Cardiac septum (tissue), 1 donor: ENCODE measurements around the gene GPHN. TPM values are rescaled to one million over a fixed set of nuclear protein-coding genes. Genes with fewer than 3 reads are reported as not detected.
"Not testable (repeated sequence)": the region's sequence is repeated elsewhere in the genome, so short reads cannot be mapped to it uniquely, and the experiment has no call there.

Experiments
- DNase-seq: peaks from one replicate; pipeline ENCODE4 v3.0.0-alpha.2; 2020; ENCODE audit warnings: low spot score
- intact Hi-C: fragments of 100-400 bp; cut with DNase I; formaldehyde crosslinking; loops from one replicate; pipeline ENCODE4 v1.14.0; 2022
- total RNA-seq: library from RNA; stranded (reverse); fragmentation: NEBNext Ultra II Directional; extraction: Animal tissue kit (Norgen Biotek cat#: 25700); gene quantifications from one replicate; pipeline ENCODE4 v1.2.1, GENCODE V29; 2021
- donor health status: DM: no; HTN: no; CAD: no.

GPHN gene
- total RNA-seq, 1 donor from 2014 or later, result 27.7 TPM

DNA sequence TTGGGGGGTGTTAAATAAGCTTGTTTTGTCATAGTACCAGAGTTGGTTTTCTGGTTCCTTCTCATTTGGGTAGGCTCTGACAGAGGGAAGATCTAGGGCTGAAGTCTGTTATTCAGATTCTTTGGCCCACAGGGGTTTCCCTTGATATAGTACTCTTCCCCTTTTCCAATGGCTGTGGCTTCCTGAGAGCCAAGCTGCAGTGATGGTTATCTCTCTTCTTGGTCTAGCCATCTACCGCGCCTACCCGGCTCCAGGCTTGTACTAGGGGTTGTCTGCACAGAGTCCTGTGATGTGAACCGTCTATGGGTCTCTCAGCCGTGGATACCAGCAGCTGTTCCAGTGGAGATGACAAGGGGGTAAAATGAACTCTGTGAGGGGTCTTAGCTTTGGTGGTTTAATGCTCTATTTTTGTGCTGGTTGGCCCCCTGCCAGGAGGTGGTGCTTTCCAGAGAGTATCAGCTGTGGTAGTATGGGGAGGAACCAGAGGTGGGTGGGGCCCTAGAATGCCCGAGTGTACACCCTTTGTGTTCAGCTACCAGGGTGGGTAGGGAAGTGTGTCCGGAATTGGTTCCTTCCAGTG is 209.7 kb downstream of the GPHN start:
- intact Hi-C loops, result no loop called here
- DNase-seq, result no peak

DNA sequence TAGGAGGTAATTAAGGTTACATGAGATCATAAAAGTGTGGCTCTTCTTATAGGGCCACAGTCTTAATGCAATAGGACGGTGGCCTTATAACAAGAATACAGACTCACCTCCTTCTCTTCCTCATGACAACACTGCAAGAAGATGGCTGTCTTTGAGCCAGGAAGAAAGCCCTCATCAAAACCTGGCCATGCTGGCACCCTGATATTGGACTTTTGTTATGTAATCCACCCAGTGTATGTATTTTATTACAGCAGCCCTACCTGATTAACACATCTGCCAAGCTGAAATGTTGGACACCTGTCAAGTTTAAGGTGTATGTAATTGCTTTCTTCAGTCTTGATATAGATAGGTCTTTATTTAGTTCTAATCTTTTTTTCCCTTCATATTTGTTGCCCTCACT is 217.0 kb downstream of the GPHN start:
- intact Hi-C loops, result no loop called here
- no peak for DNase-seq

DNA sequence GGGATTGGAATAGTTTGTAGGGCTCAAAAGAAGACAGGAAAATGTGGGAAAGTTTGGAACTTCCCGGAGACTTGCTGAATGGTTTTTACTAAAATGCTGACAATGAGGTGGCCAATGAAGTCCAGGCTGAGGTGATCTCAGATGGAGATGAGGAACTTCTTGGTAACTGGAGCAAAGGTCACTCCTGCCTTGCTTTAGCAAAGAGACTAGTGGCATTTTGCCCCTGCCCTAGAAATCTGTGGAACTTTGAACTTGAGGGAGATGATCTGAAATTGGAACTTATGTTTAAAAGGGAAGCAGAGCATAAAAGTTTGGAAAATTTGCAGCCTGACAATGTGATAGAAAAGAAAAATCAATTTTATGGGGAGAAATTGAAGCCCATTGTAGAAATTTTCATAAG is 223.4 kb downstream of the GPHN start:
- intact Hi-C loops, DNase-seq: not testable (repeated sequence)

DNA sequence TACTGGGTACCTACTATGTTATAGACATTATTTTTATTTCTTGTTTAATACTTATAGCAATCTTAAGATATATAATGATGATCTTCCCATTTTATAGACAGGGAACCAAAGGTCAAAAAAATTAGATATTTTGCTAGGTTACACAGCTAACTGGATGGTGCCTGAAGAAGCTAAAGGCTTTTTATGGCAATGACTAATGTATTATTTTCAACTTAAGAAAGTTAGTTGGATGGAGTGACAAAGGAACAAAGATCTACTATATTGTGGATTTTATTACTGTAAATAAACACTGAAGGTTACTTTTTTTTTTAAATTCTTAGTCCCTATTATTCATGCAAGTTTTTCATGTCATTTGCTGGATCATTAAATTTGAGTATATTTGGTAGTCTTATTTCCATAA is 227.9 kb downstream of the GPHN start:
- intact Hi-C loops, result no loop called here

DNA sequence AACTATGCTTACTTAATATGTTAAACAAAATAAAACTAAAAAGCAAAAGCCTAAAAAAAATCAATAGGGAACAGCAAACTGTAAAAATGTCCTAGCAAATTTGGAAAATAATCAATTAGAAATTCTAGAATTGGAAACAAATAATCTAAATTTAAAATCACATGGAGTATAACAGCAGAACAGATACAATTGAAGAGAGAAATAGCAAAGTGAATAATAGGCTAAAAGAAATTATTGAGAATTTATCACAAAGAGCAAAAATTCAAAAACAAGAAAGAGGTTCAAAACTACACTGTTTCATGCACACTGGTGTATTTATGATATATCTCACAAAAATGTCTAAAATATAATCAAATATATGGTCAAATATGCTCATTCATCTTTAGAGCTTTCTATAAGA is 231.9 kb downstream of the GPHN start:
- no peak for DNase-seq
- intact Hi-C loops, result loop anchor here (10.0 kb wide), 2 partner anchors 245 to 335 kb away; no protein-coding TSS in a partner anchor

More for the DNA sequence above, 227.9 kb downstream of the GPHN start:
- no peak for DNase-seq

DNA sequence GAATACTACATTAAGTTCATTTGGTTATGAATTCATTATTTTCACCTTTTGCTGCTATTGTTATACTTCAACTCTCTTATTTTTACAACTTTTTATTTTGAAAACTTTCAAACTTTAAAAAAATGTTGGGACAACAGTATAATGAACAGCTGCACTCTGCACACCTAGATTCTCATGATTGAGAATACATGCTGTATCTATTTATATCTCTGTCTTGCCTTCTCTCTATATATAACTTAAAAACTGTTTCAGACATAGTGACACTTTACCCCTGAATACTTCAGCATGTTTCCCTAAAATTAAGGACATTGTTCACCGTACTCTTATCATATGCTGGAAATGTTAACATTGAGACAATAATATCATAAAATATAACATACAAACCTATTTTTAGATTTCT is 237.1 kb downstream of the GPHN start:
- intact Hi-C loops, result loop anchor here (10.0 kb wide), 2 partner anchors 250 to 340 kb away; no protein-coding TSS in a partner anchor
- DNase-seq, result no peak

DNA sequence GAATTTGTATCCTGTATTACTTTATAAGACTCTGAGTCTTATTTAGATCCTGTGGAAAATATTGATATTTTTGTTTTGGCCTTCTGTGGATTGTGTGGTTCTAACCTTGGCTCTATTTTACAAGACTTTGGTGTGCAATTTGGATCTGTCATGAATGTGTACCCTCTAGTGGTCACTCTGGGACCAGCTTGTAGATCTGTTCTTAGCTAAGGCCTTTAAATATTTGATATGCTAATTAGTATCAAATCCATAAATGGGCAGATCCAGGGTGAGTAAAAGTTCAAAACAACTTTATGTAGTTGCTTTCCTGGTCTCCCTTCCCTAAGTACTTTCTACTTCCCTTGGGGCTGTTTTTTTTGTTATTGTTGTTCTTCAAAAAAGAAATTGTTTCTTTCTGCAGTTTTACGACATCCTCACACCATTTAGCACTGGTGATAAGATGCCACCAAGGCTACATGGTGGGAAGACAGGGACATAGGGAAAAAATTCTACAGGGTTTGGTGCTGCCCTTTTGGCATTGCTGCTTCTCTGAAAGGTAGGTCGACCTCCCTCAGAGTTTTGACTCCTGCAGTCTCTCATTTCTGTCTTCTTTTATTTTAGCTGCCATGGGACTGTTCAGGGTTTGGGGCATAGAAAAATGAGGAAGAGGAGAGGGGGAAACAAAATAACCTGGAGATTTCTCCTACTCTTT is 238.5 kb downstream of the GPHN start:
- no peak for DNase-seq
- intact Hi-C loops, result loop anchor here (10.0 kb wide), 2 partner anchors 252 to 342 kb away; no protein-coding TSS in a partner anchor

DNA sequence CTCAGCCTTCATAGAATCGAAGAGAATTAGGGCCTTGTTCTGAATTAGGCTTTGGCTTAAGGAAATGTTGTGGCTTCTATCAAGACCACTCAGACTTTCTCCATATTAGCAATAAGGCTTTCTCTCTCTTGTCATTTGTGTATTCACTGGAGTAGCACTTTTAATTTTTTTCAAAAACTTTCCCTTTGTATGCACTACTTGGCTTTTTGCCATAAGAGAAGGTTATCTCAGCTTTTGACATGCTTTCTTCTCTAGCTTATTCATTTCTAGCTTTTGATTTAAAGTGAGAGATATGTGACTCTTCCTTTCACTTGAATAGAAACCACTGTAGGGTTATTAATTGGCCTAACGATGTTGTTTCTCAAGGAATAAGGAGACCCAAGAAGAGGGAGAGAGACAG is 244.2 kb downstream of the GPHN start:
- intact Hi-C loops, result no loop called here
- no peak for DNase-seq

DNA sequence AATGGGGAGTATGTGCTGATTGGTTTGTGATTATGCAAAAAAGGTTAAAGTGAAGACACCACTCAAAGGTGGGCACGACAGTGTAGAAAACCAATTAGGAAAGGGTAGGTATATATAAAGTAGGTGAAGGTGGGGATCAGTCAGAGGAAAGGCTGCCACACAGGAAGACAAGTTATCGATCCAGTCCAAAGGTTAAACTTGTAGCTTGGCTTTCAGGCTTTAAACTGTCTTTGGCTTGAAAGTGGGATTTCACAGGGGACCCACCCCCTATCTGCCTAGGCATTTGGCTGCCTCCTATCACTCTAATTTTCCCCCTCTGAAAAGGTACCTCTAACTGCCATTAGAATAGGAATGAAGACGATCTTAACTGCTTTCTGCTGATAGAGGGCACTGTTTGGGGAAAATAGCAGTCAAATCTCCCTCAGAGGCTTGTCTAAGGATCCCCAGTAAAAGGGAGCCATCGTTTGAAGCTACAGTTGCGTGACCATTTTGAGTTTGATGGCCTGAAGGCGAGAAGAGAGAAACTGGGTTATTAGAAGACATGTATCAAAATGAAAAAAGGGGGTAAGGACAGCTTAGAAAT is 250.2 kb downstream of the GPHN start:
- no peak for DNase-seq
- intact Hi-C loops, result no loop called here

DNA sequence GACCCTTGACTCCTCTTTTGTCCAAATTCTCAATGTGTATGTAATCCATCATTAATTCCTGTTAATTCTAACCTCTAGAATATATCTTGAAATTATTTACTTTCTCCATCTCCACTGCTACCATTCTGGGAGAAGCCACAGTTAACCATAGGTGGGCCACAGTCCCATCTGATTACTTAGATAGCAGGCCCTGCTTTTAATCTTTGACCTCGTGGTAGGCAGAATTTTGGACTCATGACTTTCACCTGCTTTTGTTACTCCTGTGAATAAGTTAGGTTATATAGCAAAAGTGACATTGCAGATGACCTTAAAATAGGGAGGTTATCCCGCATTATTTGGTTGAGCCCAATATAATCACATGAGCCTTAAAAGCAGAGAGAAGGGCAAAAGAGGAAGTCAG is 264.2 kb downstream of the GPHN start:
- DNase-seq, result no peak
- intact Hi-C loops, result no loop called here

DNA sequence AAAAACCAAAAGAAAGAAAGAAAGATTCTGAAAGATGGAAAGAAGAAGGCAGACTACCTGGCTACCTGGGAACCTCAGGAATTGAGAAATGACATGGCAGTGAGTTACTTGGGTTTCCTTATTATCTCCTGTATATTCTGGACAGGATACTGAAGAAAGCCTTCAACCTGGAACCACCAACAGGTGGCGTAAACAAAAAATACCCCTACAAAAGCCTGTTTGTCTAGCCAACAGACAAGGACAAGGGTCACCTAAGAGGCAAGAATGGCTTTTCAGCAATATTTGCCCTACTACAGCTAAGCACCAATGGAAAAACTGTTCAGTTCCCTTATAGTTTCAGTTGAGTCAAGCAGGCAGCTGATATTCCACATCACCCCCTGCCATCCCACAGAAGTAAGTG is 274.9 kb downstream of the GPHN start:
- no peak for DNase-seq
- intact Hi-C loops, result no loop called here

DNA sequence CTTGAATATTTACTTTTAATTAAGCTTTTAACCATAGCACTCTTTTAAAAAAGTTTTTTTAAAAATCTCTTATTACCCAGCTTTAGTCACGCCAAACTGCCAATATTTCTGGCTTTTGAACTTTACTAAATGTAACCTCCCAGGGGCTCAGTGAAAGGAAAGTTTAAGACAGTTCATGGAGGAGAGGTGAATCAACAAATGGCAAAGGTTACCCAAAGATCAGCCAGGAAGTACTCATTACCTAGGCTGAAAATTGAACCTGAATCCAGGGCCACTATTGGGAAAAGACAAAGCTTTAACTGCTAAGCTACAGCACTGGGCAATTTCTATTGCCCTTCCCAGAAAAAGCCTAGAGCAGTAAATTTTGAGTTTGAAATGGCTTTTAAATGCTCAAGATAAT is 282.2 kb downstream of the GPHN start:
- intact Hi-C loops, result no loop called here
- DNase-seq, result no peak

DNA sequence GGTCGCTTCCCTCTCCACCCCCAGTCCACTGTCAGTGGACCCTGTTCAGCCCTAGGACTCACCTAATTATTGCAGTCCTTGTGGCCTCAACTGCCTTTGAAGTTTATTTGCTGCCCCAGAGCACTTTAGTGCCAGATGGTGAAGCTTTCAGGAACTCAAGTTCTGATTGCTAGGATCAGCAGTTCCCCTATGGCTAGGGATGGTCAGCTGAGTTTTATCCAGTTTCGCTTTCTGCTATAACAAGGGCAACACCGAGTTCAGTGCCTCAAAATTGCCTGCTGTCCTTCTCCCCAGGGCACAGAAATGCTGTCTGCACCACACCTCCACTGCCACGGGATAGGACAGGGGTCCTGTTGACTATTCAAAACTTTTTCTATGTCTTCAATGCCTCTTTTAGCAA is 295.0 kb downstream of the GPHN start:
- DNase-seq, result no peak
- intact Hi-C loops, result no loop called here

DNA sequence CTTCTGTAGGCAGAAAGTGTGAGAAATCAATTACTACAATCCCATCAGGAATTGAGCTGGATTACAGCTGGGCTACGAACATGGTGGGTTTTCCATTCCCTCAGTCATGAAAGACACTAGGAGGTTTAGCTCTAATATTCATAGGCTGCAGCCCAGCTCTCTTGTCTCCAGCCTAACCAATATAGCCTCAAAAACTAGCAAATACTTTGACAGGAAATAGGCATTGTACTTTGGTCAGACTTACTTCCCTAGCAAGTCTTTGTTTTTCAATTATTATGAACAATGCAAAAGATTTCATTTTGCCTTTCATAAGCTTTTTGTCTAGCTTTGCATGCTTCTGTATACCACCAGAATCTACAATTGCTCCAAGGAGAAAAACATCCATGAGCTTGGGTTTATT is 296.2 kb downstream of the GPHN start:
- DNase-seq, result no peak
- intact Hi-C loops, result no loop called here

DNA sequence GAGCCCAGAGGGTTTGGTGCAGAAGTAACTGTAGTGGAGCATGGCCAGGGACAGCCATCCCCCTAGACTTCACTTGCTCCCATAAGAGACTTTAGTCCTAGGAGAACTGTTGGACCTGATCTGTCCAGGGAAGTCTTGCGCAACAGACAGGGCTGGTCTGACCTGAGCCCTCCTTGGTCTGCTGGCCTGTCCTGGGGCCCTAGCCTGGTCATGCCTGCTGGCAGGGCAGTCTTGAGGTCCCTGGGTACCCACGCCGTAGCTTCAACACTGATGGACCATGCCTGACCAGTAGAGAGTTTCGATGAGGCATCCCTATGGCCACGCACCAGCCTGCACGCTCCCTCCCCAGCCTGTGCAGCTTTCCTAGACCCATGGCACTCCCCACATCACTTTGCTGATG is 305.7 kb downstream of the GPHN start:
- intact Hi-C loops, result no loop called here
- no peak for DNase-seq

DNA sequence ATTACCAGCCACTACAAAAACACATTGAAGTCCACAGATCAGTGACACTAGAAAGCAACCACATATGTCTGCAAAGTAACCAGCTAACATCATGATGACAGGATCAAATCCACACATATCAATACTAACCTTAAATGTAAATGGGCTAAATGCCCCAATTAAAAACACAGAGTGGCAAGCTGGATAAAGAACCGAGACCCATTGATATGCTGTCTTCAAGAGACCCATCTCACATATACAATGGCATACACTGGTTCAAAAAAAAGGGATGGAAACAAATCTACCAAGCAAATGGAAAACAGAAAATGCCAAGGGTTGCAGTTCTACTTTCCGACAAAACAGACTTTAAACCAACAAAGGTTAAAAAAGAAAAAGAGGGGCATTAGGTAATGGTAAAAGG is 307.7 kb downstream of the GPHN start:
- intact Hi-C loops, result no loop called here
- no peak for DNase-seq

DNA sequence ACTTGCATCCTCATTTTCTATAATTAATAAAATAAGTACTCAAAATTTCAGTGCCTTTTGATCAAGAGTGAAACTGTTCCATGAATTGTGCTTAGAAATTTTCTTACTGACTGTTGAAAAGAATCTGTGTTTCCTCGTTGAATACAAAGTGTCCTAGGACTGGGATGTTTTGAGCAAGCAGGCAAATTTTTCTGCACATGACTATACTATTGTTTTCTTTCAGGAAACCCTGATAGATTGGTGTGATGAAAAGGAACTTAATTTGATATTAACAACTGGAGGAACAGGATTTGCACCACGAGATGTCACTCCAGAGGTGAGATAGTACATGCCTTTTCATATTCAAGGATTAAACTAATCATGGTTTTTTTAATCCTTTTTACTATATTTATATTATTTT is 316.3 kb downstream of the GPHN start:
- intact Hi-C loops, result no loop called here
- no peak for DNase-seq

DNA sequence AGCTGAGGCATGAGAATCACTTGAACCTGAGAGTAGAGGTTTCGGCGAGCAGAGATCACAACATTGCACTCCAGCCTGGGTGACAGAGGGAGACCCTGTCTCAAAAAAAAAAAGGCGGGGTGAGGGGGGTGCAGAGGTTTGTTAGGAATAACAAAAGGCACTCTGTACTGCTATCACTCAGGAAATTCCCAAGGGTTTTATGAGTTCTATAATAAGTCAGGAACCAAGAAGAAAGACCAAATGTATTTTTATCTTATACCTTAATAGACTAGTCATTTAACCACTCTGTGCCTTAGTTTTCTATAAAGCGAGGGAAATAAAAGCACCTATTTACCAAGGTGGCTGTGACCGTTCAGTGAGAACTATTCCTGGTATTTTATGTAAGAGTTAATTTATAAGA is 319.2 kb downstream of the GPHN start:
- intact Hi-C loops, result no loop called here
- DNase-seq, result no peak

DNA sequence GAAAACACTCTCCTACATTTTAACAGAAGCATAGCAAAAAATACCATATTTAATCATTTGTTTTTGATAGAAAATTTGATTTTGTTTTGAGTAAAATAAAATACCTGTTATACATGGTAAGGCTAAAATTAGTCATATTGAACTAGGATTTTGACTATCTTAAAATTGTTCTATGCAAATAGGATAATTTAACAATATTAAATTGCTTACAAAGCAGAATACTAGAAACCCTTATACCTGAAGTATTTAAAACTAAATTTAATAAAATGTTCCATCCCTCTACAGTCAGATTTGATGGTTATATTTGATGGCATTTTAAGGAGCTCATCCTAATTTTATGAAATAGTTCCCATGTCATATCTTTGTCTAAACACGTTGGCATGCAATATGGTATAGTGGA is 323.2 kb downstream of the GPHN start:
- intact Hi-C loops, result no loop called here
- DNase-seq, result no peak

DNA sequence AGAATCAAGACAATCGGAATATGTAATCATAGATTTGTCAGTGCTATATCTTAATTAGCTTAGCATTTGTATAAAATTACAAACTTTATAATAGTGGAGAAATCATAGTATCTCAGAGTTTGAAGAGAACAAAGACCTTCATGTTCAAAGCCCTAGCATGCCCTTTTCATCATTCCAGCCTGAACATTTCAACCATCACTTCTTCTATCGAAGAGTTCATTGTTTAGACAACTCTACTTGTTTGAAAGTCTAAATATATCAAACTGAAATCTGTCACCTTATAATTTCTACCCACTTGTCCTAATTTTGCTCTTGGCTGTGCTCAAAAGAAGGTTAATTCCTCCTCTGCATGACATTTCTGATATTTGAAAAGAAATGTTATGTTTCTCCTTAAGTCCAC is 325.9 kb downstream of the GPHN start:
- no peak for DNase-seq
- intact Hi-C loops, result no loop called here

DNA sequence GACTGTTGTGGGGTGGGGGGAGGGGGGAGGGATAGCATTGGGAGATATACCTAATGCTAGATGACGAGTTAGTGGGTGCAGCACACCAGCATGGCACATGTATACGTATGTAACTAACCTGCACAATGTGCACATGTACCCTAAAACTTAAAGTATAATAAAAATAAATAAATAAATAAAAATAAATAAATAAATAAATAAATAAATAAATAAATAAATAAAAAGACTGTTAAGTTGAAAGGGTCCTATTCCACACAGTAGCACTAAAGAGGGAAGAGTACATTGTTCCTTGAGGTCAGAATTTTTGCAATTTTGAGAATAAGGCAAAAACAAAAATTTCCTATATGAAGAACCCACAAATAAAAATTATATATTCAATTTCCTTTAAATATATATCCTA is 329.5 kb downstream of the GPHN start:
- intact Hi-C loops, DNase-seq: not testable (repeated sequence)
